NCI-H345 treated with DMSO at 0.1 percent for 48 hours (cell line): ENCODE results near the gene FAM13A.
"Not testable (repeated sequence)": the region's sequence is repeated elsewhere in the genome, so short reads cannot be mapped to it uniquely, and the experiment has no call there.

Experiments used
- DNase-seq: peaks from one replicate; lab custom pipeline; 2025; ENCODE audit not compliant: unreplicated experiment; lab: John Stamatoyannopoulos, UW

Gene FAM13A

DNA sequence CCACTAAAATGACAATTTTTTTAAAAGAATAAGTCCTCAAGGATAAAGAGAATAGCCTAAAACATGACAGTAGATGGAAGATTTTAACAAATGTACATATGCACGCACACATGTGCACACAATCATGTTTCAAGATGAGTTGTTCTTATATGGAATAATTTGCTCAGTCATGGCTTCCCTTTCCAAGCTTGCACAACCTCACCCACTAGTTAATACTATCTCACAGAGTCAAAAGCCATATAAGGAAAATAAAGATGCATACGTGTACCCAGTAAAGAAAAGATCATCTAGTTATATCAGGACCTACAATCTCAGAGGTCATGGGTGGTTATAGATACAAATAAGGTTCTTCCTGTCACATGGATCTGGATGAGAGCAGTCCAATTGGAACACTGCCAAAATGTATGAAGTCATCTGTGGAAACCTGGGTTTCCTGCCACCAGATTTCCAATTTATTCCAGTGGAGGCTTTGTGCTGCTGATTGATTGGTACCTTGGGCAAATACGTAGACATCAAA is 56.1 kb downstream of the FAM13A start:
- peak; percentile 72 for DNase-seq

- DNase-seq: no peak
Measured at GRCh38 chr4:89000382-89000781, 56.6 kb downstream of the FAM13A start.

DNA sequence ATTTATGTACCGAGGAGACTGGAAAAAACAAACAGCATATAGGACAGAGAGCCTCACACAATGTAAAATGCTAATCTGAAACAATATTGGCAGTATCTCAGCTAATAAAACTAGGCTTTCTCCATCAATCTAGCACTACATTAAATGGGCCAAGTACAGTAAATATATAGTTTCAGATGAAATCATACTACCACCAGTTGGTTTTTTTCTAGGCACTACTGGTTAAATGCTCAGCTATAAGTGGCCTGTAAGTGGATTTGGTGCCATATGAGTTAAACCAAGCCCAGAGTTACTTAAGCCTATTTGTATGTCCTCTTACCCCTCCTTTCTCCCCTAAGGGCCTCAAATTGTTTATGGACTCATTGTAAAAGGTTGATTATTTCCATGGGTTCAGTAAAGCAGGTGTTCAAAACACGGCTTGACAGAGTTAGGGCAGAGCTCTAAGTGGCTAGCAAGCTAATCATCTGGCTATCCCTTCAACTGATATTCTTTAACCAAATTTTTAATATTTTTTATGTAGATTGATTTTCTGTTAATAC is 57.5 kb downstream of the FAM13A start:
- peak; percentile 41 for DNase-seq

DNA sequence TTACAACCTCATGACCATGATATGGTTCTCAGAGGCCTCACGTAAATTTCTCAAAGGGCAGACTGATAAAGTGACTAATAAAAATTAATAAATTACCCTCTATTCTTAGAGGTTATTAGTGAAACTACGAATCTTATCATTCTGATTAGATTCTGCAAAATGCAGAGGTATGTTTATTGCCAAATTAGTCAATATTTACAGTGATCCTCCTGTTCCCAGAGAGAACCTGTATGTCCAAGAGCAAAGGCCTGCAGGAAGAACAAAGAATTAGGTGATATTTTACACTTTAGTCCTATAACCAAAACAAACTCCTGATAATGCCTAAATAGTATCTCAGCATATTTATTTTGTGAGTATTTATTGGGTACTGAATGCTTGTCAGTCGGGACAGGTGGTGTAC is 58.1 kb downstream of the FAM13A start:
- no peak for DNase-seq

GRCh38 chr4:88998001-88998400 is 59.0 kb downstream of the FAM13A start:
- no peak for DNase-seq

GRCh38 chr4:88995874-88996273 is 61.1 kb downstream of the FAM13A start:
- DNase-seq: no peak

DNA sequence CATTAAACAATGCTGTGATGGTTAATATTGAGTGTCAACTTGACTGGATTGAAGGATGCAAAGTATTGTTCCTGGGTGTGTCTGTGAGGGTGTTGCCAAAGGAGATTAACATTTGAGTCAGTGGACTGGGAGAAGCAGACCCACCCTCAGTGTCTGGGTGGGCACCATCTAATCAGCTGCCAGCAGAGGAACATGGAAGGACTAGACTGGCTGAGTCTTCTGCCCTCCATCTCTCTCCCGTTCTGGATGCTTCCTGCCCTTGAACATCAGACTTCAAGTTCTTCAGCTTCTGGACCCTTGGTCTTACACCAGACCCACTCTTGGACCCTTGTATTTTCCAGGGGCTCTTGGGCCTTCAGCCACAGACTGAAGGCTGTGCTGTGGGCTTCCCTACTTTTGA is 61.7 kb downstream of the FAM13A start:
- not testable (repeated sequence) for DNase-seq

- no peak for DNase-seq
Measured at GRCh38 chr4:88993246-88993645, 63.7 kb downstream of the FAM13A start.

DNA sequence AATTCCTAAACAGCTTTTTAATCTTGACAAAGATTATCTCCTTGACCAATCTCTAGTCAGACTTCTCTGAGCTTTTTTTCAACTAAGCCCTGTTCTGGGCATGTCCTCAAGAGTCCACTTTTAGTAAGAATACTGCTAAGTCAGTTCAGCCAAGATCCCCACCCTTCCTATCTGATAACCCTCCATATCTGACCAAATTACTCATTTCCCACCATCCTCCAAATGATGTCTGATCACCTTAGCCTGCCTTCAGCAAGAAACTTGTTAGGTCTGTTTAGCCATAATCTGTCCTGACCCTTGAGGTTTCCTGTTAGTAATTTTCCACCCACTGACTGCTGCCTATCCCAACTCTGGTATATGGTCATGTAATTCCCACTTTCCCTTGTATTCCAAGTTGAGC is 65.2 kb downstream of the FAM13A start:
- DNase-seq: no peak

DNA sequence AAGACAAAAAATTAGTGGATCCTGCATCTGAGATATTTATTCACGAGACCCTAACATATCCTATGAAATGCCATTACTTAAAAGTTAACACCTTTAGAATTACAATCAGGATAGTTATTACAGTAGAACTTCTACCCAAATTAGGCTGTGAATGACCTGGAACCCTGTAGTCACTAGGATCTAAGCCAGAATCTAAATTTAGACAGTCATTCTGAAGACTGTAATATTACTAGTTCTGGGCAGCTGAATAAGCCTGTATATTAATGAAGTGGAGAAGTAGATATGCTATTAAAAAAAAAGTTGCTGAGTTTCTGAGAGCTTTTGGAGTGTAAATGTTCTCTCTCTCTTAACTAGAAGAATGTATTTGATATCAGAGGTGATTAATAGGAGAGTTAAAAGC is 67.0 kb downstream of the FAM13A start:
- DNase-seq: no peak

DNA sequence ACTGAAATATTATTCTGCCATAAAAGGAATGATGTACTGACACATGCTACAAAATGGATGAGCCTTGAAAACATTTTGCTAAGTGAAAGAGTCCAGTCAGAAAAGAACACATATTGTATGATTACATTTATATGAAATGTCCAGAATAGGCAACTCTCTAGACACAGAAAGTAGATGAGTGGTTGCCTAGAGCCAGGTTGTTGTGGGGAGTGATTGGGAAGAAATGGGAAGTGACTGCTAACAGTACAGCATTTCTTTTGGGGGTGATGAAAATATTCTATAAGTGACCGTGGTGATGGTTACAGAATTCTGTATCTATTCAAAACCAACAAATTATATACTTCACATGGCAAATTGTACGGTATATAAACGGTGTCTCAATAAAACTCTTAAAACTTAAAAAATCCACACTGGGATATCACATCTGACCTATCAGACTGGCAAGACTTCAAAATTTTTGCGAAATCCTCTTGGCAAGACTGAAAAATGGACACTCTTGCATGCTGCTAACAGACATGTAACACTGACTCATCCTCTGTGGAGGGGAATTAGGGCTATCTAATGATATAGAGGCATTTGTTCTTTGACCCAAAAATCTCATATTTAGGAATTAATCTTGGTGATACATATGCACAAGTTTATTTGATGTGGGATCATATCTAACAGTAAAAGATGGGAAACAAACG is 71.8 kb downstream of the FAM13A start:
- DNase-seq: no peak

- DNase-seq: no peak
Measured at GRCh38 chr4:88982757-88983156, 74.2 kb downstream of the FAM13A start.

GRCh38 chr4:88981993-88982392 is 75.0 kb downstream of the FAM13A start:
- DNase-seq: no peak

GRCh38 chr4:88981556-88981955 is 75.4 kb downstream of the FAM13A start:
- no peak for DNase-seq

DNA sequence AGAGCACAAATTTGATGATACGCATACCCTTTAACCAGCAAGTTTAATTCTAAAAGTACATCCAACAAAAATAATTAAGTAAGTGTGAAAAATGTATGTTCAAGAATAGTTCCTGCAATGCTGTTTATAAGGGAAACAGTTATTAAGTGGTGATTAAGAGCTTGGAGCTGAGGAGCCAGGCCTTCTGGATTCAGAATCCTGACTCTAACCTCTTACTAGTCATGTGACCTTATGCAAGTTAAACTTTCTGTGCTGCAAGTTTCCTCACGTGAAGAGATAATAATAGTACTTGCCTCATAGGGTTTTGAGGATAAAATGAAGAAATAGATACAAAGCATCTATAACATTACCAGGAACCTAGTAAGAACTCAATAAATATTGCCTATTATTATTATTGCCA is 77.7 kb downstream of the FAM13A start:
- no peak for DNase-seq

DNA sequence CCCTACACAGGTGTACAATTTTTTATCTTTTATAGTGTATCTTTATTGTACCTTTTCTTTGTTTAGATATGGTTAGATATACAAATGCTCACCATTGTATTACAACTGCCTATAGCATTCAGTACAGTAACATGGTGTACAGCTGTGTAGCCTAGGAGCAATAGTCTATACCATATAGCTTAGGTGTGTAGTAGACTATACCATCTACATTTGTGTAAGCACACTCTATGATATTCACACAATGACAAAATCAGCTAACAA is 80.3 kb downstream of the FAM13A start:
- DNase-seq: no peak

DNA sequence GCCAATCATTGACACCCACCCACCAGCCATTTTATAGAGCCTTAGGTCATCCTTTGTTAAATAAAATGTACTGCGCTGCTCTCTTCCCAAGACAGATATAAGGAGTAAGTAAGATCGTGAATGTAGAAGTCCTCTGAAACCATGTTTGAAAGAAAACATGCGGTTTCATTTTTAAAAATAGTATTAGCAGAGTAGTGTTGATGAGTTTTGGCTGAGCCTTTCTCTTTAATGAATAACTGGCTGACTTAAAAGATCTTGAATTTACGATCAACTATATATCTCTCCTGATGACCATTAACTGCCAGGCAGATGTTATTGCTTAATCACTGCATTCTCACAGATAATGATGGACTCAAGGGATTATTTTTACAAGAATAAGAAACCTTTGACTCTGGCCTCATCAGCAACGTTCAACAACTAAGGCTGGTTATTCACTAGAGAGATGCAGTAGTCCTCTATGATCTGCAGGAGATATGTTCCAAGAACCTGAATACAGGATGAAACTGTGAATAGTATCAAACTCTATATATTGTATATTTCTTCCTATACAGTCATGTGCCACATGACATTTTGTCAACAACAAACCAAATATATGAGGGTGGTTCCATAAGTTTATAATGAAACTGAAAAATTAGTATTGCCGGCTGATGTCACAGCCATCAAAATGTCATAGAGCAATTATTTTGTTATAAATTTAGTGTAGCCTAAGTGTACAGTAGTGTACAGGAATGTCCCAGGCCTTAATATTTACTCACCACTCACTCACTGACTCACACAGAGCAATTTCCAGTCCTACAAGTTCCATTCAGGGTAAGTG is 80.8 kb downstream of the FAM13A start:
- DNase-seq: no peak

GRCh38 chr4:88971536-88971935 is 85.4 kb downstream of the FAM13A start:
- DNase-seq: no peak

- no peak for DNase-seq
Measured at GRCh38 chr4:88969746-88970145, 87.2 kb downstream of the FAM13A start.

DNA sequence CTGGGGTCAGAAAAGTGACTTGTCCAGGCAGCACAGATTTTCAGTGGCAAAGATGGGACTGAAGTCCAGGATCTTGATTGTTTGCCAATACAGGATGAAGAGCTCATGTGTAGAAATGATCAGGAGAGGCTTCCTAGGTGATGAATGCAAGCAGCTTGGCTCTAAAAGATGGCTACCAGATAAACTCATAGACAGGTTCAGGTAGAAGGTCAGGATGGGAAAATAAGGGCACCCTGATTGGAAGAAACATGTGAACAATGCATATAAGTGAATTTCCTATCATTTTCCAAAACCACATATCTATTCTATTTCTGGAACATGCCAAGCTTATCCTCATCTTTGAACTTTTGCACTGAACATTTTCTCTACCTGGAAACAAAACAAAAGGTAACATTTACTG is 87.7 kb downstream of the FAM13A start:
- no peak for DNase-seq

- no peak for DNase-seq
Measured at GRCh38 chr4:88967883-88968331, 89.1 kb downstream of the FAM13A start.

DNA sequence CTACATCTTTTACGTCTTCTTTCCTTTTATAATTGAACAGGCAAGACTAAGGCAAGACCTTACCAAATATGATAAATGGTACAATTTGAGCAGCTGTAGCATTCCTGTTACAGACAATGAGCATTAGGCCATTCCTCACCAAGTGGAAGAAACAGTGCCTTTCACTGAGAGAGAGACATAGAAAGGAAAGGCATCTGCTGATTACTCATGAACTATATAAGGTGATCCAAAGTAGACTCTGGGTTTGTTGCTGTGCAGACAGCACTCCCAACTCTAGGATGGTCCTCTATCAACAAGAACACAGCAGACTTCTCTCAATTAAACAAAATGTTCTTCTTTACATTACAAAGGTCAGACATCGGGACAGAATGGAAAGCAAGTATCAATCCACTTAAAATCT is 91.9 kb downstream of the FAM13A start:
- DNase-seq: no peak
